A673 (cell line): ENCODE data around the gene STPG3.

Experiments
- CTCF ChIP-seq: fragments of 300-800, 200-600 bp; sonication (generic); conservative IDR thresholded peaks from 2 replicates; pipeline ENCODE4 v1.5.1; 2017; ENCODE audit warnings: low read depth, mild to moderate bottlenecking, antibody characterized with exemption, low read length, moderate library complexity, mixed read lengths
- EZH2 ChIP-seq: fragments of 200-600 bp; sonication (generic); IDR thresholded peaks from 2 replicates; pipeline ENCODE4 v1.6.1; 2017; ENCODE audit warnings: borderline replicate concordance, low read depth, mild to moderate bottlenecking, mixed read lengths, antibody characterized with exemption, low read length; ENCODE audit not compliant: poor library complexity, severe bottlenecking

DNA sequence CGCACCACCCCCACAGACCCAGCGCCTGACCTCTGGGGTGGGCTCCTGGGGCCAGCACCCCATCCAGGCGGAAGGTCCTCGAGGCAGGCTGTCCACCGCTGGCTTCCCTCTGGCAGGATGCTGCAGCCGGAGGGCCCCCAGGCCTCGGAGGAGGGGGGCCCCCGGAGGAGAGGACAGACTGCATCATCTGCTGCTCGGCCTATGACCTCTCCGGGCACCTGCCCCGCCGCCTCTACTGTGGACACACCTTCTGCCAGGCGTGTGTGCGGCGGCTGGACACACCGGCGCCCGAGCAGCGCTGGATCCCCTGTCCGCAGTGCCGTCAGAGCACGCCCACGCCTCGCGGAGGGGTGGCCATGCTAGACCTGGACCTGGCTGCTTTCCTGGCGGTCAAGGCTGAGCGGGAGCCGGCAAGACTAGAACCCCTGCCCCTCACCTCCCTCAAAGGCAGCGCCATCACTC, 22.5 kb upstream of the STPG3 start:
- TF ChIP-seq CTCF (no peak), EZH2 (no peak)
